GM20431 (cell line): Measurements from ENCODE around the gene CAMK1D.

Experiments
- in situ Hi-C: fragments of 300-500 bp; cut with MseI, MboI; formaldehyde crosslinking; loops from one replicate; pipeline ENCODE4 v1.15.0; 2020; ENCODE audit warnings: low sequenced_read_pairs; ENCODE audit not compliant: unreplicated experiment

Gene CAMK1D

DNA sequence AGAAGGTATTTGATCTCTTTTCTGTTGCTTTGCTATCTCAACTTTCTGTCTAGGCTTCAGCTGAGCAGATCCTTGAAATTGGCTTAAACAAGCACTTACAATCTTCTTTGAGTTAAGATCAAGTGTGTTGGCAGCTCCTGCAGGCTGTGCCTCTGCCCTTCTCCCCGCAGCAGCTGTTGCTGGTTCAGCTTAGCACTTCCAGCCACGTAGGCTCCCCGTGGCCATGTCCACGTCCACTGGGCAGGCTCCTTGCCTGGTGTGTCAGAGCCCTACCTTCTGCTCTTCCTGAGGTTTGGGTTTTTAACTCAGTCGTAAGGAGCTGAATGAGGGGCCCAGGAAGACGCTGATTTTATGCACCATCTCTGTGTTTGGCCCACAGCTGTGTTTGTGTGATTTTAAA, 47.2 kb downstream of the CAMK1D start:
- in situ Hi-C loops, result no loop called here

DNA sequence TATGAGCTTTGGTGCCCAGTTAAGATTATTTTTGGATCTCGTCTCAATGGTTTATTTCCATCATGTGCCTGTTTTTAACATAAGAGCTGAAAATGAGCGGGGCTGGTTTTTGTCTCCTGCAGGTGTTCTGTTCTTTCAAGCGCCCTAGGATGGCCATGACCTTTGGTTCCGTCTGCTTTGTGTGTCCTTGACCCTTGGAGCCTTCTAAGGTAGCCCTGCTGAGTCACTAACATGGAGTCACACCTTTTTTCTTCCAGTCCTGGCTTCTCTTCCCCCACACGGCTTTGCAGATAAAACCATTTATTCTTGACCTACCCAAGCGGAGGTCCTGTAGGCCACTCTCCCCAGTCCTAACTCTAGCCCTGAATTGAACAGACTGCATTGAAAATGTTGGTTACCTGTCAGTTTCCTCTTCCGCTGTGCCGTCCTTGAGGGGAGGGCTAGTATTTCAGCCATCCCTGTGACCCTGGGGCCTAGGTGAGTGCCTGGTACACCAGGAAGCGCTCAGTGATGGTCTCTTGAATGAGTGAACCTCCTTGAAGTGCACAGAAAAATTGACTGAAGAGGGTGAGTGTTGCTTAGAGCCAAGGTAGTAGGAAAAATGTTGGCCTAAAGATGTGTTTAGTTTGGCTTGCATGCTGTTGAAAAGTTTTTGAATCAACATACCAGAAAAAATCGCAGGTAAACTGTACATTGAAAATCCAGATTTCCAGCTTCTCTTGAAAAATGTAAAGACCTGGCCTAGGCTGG, 48.0 kb downstream of the CAMK1D start:
- in situ Hi-C loops, result no loop called here

DNA sequence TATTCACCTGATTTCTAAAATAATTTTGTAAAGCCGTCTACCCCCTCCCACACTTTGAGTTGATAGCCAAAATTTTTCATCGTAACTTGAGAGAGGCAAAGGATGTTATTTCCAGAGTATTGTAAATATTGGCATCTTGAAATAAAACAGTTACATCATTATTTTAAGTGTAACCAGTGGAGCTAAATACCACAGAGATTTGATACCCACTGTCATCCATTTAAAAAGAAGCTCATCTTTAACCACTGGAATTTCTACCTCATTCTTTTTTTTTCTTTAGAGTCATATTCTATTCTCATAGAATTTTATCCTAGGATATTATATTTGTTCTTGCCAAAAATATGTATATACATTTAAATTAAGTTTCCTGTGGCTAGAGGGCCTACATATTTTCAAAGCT, 48.6 kb downstream of the CAMK1D start:
- in situ Hi-C loops, result no loop called here

DNA sequence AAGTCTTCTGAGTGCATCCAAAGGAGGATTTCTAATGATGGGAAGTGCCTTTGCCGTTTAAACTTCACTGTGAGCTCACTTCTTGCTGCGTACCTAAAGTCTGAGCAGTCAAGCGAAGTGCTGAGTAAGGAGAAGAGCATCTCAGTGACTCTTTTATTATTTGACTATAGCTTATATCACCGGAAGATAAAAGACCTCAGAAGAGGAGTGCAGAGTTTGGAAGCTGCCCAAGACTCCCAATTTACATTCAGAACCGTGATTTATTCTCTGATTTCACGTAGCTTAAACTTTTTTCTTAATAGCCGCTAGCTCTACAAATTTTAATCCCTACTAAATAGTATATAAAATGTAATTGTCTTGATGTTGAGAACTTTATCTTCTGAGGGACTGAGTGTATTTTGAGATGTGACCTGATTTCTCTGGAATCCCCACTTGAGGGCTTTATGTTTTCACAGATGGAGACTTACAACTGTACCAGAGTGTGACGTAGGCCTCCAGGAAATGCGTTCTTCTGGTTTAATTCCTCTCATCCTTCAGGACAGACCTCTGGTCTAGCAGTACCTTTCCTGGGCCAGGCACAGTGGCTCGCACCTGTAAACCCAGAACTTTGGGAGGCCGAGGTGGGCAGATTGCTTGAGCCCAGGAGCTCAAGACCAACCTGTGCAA, 51.1 kb downstream of the CAMK1D start:
- in situ Hi-C loops, result no loop called here

- in situ Hi-C loops, result no loop called here
Measured at GRCh38 chr10:12401466-12401865, 52.1 kb downstream of the CAMK1D start.

DNA sequence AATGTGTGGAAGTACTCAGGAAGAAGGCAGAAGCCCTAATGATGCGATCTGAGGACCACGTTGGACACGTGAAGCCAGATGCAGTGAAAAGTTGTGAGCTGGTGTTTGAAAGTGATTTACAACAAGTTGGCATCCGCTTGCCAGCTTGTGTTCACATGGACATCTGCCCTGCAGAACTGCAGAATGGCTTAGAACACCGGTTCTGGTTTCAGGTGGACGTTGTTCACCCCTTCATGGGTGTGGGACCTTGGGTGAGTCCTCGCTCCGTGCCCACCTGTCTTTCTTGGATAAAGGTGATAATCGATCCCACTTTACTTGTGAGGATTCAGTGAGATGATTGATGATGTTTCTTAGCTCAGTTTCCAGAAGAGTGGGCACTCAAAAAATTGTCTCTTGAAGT, 53.8 kb downstream of the CAMK1D start:
- in situ Hi-C loops, result no loop called here

DNA sequence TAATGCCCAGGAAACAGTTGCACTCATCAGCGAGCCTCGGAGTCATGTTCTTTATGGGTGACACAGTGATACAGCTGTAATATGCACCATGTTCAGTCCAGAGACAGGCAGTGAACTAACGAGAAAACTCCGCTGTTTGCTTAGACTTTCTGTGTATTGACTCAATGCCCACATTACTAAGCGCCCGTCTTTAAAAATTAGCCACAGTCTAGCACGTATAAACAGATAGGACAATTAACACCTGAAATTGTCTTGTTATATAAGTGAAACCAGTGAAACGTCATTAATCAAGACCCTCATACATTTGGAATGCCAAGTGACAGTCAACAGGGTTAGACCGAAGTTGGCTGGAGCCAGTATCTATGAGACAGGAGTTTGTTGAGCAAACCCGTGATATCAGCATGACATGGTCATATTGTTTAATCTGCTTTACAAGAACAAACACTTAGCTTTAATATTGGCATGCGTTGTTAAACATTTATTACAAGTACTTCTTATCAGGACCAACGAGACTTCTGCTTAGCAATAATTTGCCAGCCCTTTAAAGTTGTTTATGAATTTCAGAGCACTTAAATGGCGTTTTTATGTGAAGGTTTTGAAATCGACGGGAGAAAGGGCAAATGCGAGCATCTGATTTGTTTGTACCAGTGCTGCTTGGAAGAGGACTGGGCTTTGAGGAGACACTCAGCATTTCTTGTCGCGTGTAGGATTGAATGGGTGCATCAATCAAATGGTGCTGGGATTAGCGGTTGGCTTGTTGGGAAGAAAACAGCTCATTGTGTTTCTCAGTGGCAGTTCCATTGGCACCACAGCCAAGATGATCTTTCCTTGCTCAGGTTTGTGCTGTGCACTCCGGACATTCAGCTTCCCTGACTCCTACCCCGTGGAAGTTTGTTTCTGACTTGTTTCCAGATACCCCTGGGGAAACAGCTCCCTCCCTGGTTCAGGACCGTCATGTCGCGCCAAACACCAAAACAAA, 56.3 kb downstream of the CAMK1D start:
- in situ Hi-C loops, result no loop called here

DNA sequence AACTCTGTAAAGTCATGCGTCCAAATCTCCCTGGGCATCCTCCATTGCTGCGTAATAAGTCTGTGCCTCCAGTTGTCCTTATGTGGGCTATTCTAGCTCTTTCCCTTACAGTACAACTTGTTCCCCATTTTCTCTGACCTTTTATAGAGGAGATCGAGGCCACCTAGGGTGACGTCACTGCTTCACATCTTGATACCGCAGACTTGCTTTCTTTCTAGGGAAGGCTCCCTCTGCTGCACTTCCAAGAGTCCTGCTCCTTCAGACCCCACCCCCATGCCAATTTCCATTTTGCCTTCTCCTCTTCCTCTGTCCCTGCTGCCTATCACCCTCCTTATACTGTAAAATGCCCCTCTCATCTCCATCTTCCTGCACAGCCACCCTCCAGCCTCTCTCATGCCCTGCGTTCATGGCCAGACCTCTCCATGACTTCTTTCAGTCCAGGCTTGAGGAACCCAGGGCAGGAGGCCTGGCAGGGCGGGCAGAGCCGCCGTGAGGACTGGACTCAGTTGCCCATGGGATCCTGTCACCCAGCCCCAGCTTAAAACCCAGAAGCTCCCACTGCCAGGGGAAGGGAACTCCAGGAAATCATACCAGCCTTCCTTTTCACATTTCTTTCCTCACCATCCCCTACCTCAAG, 57.5 kb downstream of the CAMK1D start:
- in situ Hi-C loops, result no loop called here

DNA sequence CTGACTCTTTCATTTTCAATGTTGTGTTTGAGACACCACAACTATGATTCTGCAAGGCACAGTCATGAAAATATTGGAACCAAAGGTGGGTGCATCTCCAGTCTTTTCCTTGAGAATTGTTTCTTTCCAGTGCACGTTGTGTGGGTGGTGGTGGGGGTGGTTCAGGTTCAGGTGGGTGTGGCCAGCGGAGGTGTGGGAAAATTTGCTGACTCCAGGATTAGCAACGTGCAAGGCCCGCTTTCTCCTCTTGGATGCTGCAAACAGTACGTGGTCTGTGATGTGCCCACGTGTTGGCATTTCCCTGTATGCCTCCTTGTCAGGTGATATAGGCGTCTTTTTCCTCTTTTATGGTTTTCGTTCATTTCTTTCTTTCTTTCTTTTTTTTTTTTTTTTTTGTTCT, 59.1 kb downstream of the CAMK1D start:
- in situ Hi-C loops, result no loop called here

DNA sequence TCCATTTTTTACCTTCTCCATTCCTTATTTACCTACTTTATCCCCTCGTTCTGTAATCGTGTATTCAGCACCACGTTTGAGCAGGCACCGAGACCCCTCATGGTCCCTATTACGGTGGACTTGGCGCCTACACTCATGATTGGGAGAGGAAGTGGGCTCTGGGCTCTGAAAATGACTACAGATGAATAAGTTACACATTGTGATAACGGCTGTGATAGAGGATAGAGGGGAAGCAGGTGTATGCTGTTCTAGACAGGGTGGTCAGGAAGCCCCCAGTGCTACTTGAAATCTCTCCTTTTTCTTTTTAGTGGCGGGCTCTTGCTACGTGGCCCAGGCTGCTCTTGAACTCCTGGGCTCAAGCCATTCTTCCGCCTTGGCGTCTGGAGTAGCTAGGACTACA, 59.8 kb downstream of the CAMK1D start:
- in situ Hi-C loops, result no loop called here

DNA sequence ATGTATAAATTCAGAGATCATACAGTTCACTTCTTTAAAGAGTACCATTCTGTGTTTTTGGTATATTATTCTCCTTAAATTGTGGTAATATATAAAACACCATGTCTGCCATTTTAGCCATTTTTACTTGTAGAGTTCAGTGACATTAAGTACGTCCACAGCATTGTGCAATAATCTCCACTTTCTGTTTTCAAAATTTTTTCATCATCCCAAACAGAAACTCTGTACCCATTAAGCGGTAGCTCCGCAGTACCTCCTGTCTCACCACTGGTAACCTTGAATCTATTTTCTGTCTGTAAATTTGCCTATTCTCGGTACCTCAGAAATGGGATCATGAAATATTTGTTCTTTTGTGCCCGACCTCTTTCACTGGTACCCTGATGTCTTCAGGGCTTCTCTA, 60.3 kb downstream of the CAMK1D start:
- in situ Hi-C loops, result no loop called here

DNA sequence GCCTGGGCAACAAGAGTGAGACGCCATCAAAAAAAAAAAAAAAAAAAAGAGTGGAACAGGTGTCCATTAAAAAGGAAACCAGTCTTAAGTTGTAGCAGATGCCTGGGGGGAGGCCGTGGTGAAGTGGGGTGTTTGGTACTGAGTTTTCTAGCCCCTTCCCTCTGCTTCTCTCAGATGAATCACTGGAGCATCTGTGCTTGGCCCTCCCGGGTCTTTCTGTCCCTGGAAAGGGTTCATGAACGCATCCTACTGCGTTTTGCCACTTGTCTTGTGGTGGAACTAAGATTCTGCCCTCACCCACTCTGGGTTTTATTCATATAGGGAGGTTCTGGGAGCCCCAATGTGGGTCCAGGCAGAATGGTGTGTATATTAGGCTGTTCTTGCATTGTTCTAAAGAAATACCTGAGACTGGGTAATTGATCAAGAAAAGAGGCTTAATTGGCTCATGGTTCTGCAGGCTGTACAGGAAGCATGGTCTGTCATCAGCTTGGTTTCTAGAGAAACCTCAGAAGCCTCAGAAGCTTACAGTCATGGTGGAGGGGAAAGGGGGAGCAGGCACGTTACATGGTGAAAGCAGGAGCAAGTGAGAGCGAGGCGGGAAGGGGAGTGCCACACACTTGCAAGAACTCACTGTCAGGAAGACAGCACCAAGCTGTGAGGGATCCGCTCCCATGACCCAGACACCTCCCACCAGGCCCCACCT, 63.5 kb downstream of the CAMK1D start:
- in situ Hi-C loops, result no loop called here

DNA sequence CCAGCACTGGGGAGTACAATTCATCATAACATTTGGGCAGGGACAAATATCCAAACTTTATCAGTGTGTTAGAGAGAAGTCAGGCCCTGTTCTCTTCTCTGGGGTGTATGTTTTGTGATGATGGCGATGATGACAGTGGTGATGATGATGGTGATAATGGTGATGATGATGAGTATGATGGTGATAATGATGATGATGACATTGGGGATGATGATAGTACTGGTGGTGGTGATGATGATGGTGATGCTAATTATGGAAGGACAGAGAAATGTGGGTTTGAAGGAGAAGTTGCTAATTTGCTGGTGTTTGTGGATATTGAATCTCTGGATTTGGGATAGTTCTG, 64.0 kb downstream of the CAMK1D start:
- in situ Hi-C loops, result no loop called here

DNA sequence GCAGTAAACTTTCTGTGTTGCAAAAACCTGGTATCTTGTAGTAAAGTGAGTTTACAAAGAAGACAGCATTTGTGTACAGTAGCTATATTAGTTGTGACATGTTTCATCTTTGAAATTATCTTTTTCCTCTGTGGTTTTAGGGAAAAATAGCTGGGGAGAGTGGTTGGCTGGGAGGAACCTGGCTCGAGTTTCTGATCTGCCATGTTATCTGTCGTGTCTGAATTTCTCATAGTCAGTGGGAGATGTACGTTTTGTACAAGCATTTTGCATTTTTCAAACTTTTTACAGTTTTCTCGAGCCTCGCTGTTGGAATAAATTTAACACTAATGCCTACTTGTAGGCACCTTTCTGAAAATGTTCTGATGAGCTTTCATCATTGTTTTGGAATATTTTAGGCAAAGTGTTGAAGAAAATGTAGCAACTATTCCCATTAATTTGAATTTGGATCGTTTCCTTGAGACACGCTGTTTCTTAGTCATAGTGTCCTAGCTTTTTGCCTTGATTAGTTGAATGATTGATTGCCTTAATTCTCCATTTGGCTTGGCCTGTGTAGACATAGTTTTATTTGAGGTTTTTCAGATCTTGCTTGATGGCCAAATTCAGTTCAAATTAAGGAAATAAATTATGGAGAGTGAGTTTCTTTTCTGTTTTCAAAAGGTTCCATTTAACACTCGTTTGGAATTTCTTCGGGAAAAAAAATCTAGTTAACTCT, 65.1 kb downstream of the CAMK1D start:
- in situ Hi-C loops, result no loop called here

DNA sequence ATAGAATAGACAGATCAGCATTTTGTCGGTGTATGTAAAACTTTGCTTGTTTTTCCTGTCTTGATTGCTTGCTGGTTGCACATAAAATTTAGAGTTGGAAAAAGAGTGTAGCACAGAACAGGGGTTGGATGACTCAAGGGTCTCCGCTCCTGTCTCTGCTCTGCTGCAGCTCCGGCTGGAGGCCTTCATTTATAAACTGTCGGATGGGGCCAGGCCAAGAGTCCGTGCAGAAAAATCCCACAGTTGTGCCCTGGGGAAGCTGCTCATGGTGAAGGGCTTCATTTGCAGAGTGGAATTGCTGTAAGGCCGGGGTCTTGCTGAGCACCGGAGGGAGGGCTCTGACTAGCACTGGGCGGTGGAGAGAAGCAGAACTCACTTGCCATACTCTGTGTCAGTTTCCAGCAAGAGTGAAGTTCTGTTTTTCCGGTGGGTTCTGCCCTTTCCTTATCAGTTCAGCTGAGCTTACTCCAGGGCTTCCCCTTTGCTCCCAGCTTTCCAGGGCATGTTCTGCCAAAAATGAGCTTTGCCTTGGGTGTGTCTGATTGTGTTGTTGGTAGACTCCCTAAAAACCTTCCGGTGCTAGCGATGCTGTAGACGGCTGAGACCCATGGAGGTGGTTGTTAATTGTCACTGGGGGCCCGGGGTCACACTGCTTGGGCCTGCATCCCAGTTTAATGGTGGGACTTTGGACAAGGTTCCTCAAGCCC, 67.2 kb downstream of the CAMK1D start:
- in situ Hi-C loops, result no loop called here

DNA sequence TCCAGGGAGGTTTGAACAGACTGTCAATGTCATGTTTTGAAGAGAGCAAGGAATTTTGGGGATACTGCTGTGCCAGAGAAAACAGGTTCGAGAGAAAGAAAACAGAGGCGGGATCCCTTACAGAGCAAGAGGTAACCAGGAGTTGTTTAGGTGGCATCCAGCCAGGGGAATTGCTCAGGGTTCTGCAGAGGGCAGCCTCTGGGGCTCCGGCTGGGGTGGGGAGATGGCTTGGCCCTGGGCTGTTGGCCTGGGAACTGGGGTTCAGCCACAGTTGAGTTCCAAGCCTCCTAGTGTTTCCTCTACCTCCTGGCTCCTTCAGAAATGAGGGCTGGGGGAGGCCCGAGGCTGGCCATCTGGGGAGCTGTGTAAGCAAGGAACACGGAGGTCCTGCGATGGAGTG, 68.0 kb downstream of the CAMK1D start:
- in situ Hi-C loops, result no loop called here

DNA sequence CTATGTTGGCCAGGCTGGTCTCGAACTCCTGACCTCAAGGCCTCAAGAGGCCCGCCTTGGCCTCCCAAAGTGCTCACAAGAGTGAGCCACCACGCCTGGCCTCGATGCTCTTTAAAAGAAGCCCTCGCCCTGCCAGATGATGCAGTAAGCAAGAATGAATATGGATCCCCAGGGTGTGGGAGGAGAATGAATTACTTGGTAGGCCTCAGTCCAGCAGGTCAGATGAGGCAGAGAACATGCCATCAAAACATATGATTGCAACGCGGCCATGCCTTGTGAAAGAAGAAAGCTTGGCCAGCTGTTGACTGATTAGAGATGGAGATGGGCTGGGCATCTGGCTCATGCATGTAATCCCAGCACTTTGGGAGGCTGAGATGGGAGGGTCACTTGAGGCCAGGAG, 68.7 kb downstream of the CAMK1D start:
- in situ Hi-C loops, result no loop called here

GRCh38 chr10:12418725-12419261, 69.4 kb downstream of the CAMK1D start:
- in situ Hi-C loops, result no loop called here
